HG02588 (cell line): ENCODE measurements around the gene IL2.

Source experiments
- ATAC-seq: cut with Tn5 transposase; IDR thresholded peaks from one replicate; pipeline ENCODE4 v1.9.1; 2021; ENCODE audit warnings: mild to moderate bottlenecking, moderate library complexity; ENCODE audit not compliant: unreplicated experiment

IL2 gene

GRCh38 chr4:122456231-122457116, at the start of gene IL2:
Gene IL2 (minus strand): TSS chr4:122456725. CDS start chr4:122456440, 285 bp downstream.
- ATAC-seq = no peak

GRCh38 chr4:122503214-122503613, 46.7 kb upstream of the IL2 start:
- no peak for ATAC-seq

- ATAC-seq = no peak
Observed at GRCh38 chr4:122500852-122501501, 44.5 kb upstream of the IL2 start.

GRCh38 chr4:122489061-122489460, 32.5 kb upstream of the IL2 start:
- no peak for ATAC-seq

- ATAC-seq = no peak
Observed at GRCh38 chr4:122483481-122483880, 27.0 kb upstream of the IL2 start.

GRCh38 chr4:122481766-122482405, 25.4 kb upstream of the IL2 start:
- ATAC-seq = no peak

- ATAC-seq = no peak
Observed at GRCh38 chr4:122480655-122481487, 24.3 kb upstream of the IL2 start.

- ATAC-seq = no peak
Observed at GRCh38 chr4:122479935-122480416, 23.5 kb upstream of the IL2 start.

- no peak for ATAC-seq
Observed at GRCh38 chr4:122476745-122477144, 20.2 kb upstream of the IL2 start.

- ATAC-seq = no peak
Observed at GRCh38 chr4:122476126-122476525, 19.6 kb upstream of the IL2 start.

GRCh38 chr4:122475233-122475632, 18.7 kb upstream of the IL2 start:
- no peak for ATAC-seq

- no peak for ATAC-seq
Observed at GRCh38 chr4:122469457-122469856, 12.9 kb upstream of the IL2 start.

GRCh38 chr4:122458625-122459024, 2.1 kb upstream of the IL2 start:
- peak; percentile 72 for ATAC-seq

GRCh38 chr4:122453384-122453995, 3.0 kb downstream of the IL2 start:
- no peak for ATAC-seq

- ATAC-seq = no peak
Observed at GRCh38 chr4:122450847-122451246, 5.7 kb downstream of the IL2 start.

GRCh38 chr4:122434285-122434684, 22.2 kb downstream of the IL2 start:
- no peak for ATAC-seq

GRCh38 chr4:122431351-122431750, 25.2 kb downstream of the IL2 start:
- ATAC-seq = no peak

- no peak for ATAC-seq
Observed at GRCh38 chr4:122423246-122423645, 33.3 kb downstream of the IL2 start.

GRCh38 chr4:122412547-122412946, 44.0 kb downstream of the IL2 start:
- no peak for ATAC-seq

GRCh38 chr4:122403861-122404260, 52.7 kb downstream of the IL2 start:
- ATAC-seq = no peak
